HepG2 (cell line): Measurements from ENCODE around the gene ZNF530. TPM values are rescaled to one million over a fixed set of nuclear protein-coding genes. Genes with fewer than 3 reads are reported as not detected.
A peak's percentile ranks its signal among the peaks of the same experiment; 100 is the strongest.

ENCODE experiments used
- ADNP ChIP-seq: sonication (generic); formaldehyde crosslinking; IDR thresholded peaks from 2 replicates; pipeline ENCODE4 v1.4.0; 2020; ENCODE audit warnings: missing genetic modification reagents
- ATAD3A ChIP-seq: sonication (generic); formaldehyde crosslinking; IDR thresholded peaks from 2 replicates; pipeline ENCODE4 v1.4.0; 2020; ENCODE audit warnings: missing genetic modification reagents
- CREBL2 ChIP-seq: sonication (generic); formaldehyde crosslinking; IDR thresholded peaks from 2 replicates; pipeline ENCODE4 v1.8.1; 2023; ENCODE audit warnings: missing genetic modification reagents, mild to moderate bottlenecking, borderline replicate concordance
- GTF3A ChIP-seq: sonication (generic); formaldehyde crosslinking; conservative IDR thresholded peaks from 2 replicates; pipeline ENCODE4 v1.4.0; 2020; ENCODE audit warnings: mild to moderate bottlenecking, missing genetic modification reagents
- HIVEP1 ChIP-seq: sonication (generic); formaldehyde crosslinking; IDR thresholded peaks from 2 replicates; pipeline ENCODE4 v1.4.0; 2020; ENCODE audit warnings: mild to moderate bottlenecking, missing genetic modification reagents
- KMT2B ChIP-seq: IDR thresholded peaks from 2 replicates; pipeline ENCODE4 v1.6.1; 2016; ENCODE audit warnings: missing genetic modification reagents, missing compliant biosample characterization
- MAX ChIP-seq: IDR thresholded peaks from 2 replicates; pipeline ENCODE4 v1.6.1; 2012; ENCODE audit warnings: inconsistent platforms
- PRDM10 ChIP-seq: sonication (generic); formaldehyde crosslinking; IDR thresholded peaks from 2 replicates; pipeline ENCODE4 v1.4.0; 2020; ENCODE audit warnings: low read depth, missing genetic modification reagents
- SAP130 ChIP-seq: IDR thresholded peaks from 2 replicates; pipeline ENCODE4 v1.6.1; 2016; ENCODE audit warnings: low read depth
- ZFX ChIP-seq: sonication (generic); formaldehyde crosslinking; IDR thresholded peaks from 2 replicates; pipeline ENCODE4 v1.4.0; 2020; ENCODE audit warnings: mild to moderate bottlenecking, low read depth, missing genetic modification reagents, moderate library complexity
- ZKSCAN1 ChIP-seq: fragments of 150-350 bp; IDR thresholded peaks from 2 replicates; pipeline ENCODE4 v1.6.1; 2014; ENCODE audit warnings: low read length
- ZNF10 ChIP-seq: sonication (generic); formaldehyde crosslinking; IDR thresholded peaks from 2 replicates; pipeline ENCODE4 v1.4.0; 2020; ENCODE audit warnings: mild to moderate bottlenecking, low read depth, missing genetic modification reagents, borderline replicate concordance
- ZNF121 ChIP-seq: sonication (generic); formaldehyde crosslinking; IDR thresholded peaks from 2 replicates; pipeline ENCODE4 v1.5.0; 2020; ENCODE audit warnings: mild to moderate bottlenecking, missing genetic modification reagents
- ZNF24 ChIP-seq: fragments of 450-650 bp; IDR thresholded peaks from 2 replicates; pipeline ENCODE4 v1.6.1; 2017; ENCODE audit warnings: antibody characterized with exemption, mild to moderate bottlenecking
- ZNF382 ChIP-seq: sonication (generic); formaldehyde crosslinking; IDR thresholded peaks from 2 replicates; pipeline ENCODE4 v1.5.0; 2020; ENCODE audit warnings: missing genetic modification reagents, mild to moderate bottlenecking, borderline replicate concordance
- ZNF383 ChIP-seq: sonication (generic); formaldehyde crosslinking; IDR thresholded peaks from 2 replicates; pipeline ENCODE4 v1.4.0; 2020; ENCODE audit warnings: missing genetic modification reagents, mild to moderate bottlenecking, borderline replicate concordance
- ZNF556 ChIP-seq: sonication (generic); formaldehyde crosslinking; IDR thresholded peaks from 2 replicates; pipeline ENCODE4 v1.4.0; 2020; ENCODE audit warnings: mild to moderate bottlenecking, missing genetic modification reagents, borderline replicate concordance
- ZNF674 ChIP-seq: sonication (generic); formaldehyde crosslinking; IDR thresholded peaks from 2 replicates; pipeline ENCODE4 v1.5.0; 2020; ENCODE audit warnings: low read depth, mild to moderate bottlenecking, missing genetic modification reagents
- ZNF703 ChIP-seq: sonication (generic); formaldehyde crosslinking; IDR thresholded peaks from 2 replicates; pipeline ENCODE4 v1.5.1; 2020; ENCODE audit warnings: missing genetic modification reagents, mild to moderate bottlenecking, moderate library complexity, borderline replicate concordance
- polyA plus RNA-seq, 8 experiments: library from polyadenylated mRNA; depleted of rRNA in 3 of 8; stranded (reverse) in 7 of 8; unstranded in 1 of 8; fragments of >200 nt; fragmentation: Illumina TruSeq in 4 of 8; extraction: Trizol in 4 of 8; gene quantifications; 2 replicates each; pipeline versions ENCODE4 v1.2.1 to v1.2.3, GENCODE V29; 2011 to 2016; ENCODE audit warnings: low read depth in 4 of 8, missing spikeins in 1 of 8, mixed read lengths in 1 of 8; ENCODE audit not compliant: insufficient read depth in 1 of 8
- total RNA-seq, 5 experiments: library from RNA; depleted of rRNA; stranded (reverse); fragments of >200 nt; fragmentation: Illumina TruSeq; extraction: Trizol; gene quantifications; 2 replicates each; pipeline ENCODE4 v1.2.3, GENCODE V29; 2016; ENCODE audit warnings: low read depth in 1 of 5
- TF ChIP-seq, protein P1 (sequence below): sonication (generic); formaldehyde crosslinking; IDR thresholded peaks from 2 replicates; pipeline ENCODE4 v1.4.0; 2020; ENCODE audit warnings: low read depth, mild to moderate bottlenecking, missing genetic modification reagents
- TF ChIP-seq, protein P2 (sequence below): sonication (generic); formaldehyde crosslinking; IDR thresholded peaks from 2 replicates; pipeline ENCODE4 v1.8.0; 2023; ENCODE audit warnings: mild to moderate bottlenecking, missing genetic modification reagents
- TF ChIP-seq, protein P3 (sequence below): sonication (generic); formaldehyde crosslinking; IDR thresholded peaks from 2 replicates; pipeline ENCODE4 v1.5.1; 2020; ENCODE audit warnings: missing genetic modification reagents, mild to moderate bottlenecking, borderline replicate concordance

The ZNF530 gene
- total and polyA plus RNA-seq, 2 of the 13 experiments (the other 11 are each of a cell fraction or from before 2014, with no cell fraction given): 1.1 to 7.8 TPM

DNA sequence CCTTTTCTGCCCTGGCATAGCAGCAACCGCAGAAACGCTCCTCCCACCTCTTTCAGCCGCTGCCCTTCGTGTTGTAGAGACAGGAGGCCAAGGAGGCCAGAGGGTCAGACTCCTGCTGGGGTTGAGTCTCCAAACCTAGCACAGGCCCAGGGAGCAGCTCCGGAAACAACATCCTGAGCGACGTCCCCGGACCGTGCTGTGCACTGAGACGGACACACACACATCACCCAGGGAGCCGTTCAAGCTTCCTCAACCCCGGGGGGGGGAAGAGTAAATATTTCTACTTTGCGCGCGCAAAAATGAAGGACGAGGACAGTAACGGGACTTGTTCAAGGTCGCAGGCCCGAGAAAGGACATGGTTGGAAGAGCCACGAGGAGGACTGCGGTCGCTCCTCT, 40.7 kb upstream of the ZNF530 start (continued):
- 0 out of 2 replicates have a peak, but pooled peaks have one; percentile 2 for TF ChIP-seq KMT2B (CRISPR knock-in tag)
- TF ChIP-seq ZNF674 (CRISPR knock-in tag): no peak; the same call in 1 of the 2 replicates
- TF ChIP-seq PRDM10: no peak
- TF ChIP-seq SAP130 (CRISPR knock-in tag): peak; percentile 12; the same call in 1 of the 2 replicates
- TF ChIP-seq, protein P1, sequence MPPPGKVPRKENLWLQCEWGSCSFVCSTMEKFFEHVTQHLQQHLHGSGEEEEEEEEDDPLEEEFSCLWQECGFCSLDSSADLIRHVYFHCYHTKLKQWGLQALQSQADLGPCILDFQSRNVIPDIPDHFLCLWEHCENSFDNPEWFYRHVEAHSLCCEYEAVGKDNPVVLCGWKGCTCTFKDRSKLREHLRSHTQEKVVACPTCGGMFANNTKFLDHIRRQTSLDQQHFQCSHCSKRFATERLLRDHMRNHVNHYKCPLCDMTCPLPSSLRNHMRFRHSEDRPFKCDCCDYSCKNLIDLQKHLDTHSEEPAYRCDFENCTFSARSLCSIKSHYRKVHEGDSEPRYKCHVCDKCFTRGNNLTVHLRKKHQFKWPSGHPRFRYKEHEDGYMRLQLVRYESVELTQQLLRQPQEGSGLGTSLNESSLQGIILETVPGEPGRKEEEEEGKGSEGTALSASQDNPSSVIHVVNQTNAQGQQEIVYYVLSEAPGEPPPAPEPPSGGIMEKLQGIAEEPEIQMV (CRISPR knock-in tag): peak; percentile 13; the same call in 1 of the 2 replicates
- TF ChIP-seq, protein P2, sequence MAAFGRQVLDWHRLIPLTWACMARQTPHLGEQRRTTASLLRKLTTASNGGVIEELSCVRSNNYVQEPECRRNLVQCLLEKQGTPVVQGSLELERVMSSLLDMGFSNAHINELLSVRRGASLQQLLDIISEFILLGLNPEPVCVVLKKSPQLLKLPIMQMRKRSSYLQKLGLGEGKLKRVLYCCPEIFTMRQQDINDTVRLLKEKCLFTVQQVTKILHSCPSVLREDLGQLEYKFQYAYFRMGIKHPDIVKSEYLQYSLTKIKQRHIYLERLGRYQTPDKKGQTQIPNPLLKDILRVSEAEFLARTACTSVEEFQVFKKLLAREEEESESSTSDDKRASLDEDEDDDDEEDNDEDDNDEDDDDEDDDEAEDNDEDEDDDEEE (CRISPR knock-in tag): no peak
- TF ChIP-seq, protein P3, sequence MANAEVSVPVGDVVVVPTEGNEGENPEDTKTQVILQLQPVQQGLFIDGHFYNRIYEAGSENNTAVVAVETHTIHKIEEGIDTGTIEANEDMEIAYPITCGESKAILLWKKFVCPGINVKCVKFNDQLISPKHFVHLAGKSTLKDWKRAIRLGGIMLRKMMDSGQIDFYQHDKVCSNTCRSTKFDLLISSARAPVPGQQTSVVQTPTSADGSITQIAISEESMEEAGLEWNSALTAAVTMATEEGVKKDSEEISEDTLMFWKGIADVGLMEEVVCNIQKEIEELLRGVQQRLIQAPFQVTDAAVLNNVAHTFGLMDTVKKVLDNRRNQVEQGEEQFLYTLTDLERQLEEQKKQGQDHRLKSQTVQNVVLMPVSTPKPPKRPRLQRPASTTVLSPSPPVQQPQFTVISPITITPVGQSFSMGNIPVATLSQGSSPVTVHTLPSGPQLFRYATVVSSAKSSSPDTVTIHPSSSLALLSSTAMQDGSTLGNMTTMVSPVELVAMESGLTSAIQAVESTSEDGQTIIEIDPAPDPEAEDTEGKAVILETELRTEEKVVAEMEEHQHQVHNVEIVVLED (CRISPR knock-in tag): no peak
- no peak for TF ChIP-seq MAX
- TF ChIP-seq GTF3A (CRISPR knock-in tag): 0 out of 2 replicates have a peak, but pooled peaks have one; percentile 61
- TF ChIP-seq ATAD3A (CRISPR knock-in tag): no peak
- 0 out of 2 replicates have a peak, but pooled peaks have one; percentile 53 for TF ChIP-seq ZNF383
- TF ChIP-seq ZNF24: no peak
- no peak for TF ChIP-seq ZKSCAN1
- TF ChIP-seq HIVEP1 (CRISPR knock-in tag): no peak
- no peak for TF ChIP-seq ZNF10 (CRISPR knock-in tag)
- TF ChIP-seq ZFX: peak; percentile 52; the same call in 1 of the 2 replicates
- TF ChIP-seq ZNF556 (CRISPR knock-in tag): 0 out of 2 replicates have a peak, but pooled peaks have one; percentile 23
- 0 out of 2 replicates have a peak, but pooled peaks have one; percentile 59 for TF ChIP-seq ZNF703 (CRISPR knock-in tag)
- TF ChIP-seq ZNF382 (CRISPR knock-in tag): no peak
- TF ChIP-seq ADNP: no peak
- TF ChIP-seq CREBL2 (CRISPR knock-in tag): no peak
- 0 out of 2 replicates have a peak, but pooled peaks have one; percentile 24 for TF ChIP-seq ZNF121 (CRISPR knock-in tag)
